Neural crest cell (in vitro differentiated cells): ENCODE data around the gene CHAF1B. TPM values are rescaled to one million over a fixed set of nuclear protein-coding genes. Genes with fewer than 3 reads are reported as not detected.
"Not testable (repeated sequence)": the region's sequence is repeated elsewhere in the genome, so short reads cannot be mapped to it uniquely, and the experiment has no call there.

Experiments
- DNase-seq: peaks from one replicate; pipeline ENCODE4 v3.0.0; 2021; ENCODE audit warnings: low read depth, mixed read lengths, low spot score
- H3K27ac Mint-ChIP-seq: one replicate; pipeline ENCODE4 v1.8.0; 2021; ENCODE audit warnings: mild to moderate bottlenecking, mixed read lengths; ENCODE audit not compliant: unreplicated experiment
- H3K27me3 Mint-ChIP-seq: 2 replicates; pipeline ENCODE4 v1.8.0; 2021; ENCODE audit warnings: low read depth, mild to moderate bottlenecking, mixed read lengths
- H3K36me3 Mint-ChIP-seq: 2 replicates; pipeline ENCODE4 v1.8.0; 2021; ENCODE audit warnings: low read depth, mild to moderate bottlenecking, mixed read lengths
- H3K4me1 Mint-ChIP-seq: 2 replicates; pipeline ENCODE4 v1.8.0; 2021; ENCODE audit warnings: mixed read lengths
- H3K4me3 Mint-ChIP-seq: one replicate; pipeline ENCODE4 v1.8.0; 2021; ENCODE audit warnings: mild to moderate bottlenecking, mixed read lengths
- H3K9me3 Mint-ChIP-seq: 2 replicates; pipeline ENCODE4 v1.8.0; 2021; ENCODE audit warnings: mixed read lengths
- total RNA-seq: library from RNA; stranded (reverse); gene quantifications from 2 replicates; pipeline ENCODE4 v1.2.1, GENCODE V29; 2021
- TF ChIP-seq, protein P1 (sequence below): fragments of 200-600 bp; sonication (generic); conservative IDR thresholded peaks from 2 replicates; pipeline ENCODE4 v1.5.0; 2021; ENCODE audit warnings: antibody characterized with exemption, mild to moderate bottlenecking

Gene CHAF1B
- total RNA-seq, 1 donor from 2014 or later: 32.3 TPM

DNA sequence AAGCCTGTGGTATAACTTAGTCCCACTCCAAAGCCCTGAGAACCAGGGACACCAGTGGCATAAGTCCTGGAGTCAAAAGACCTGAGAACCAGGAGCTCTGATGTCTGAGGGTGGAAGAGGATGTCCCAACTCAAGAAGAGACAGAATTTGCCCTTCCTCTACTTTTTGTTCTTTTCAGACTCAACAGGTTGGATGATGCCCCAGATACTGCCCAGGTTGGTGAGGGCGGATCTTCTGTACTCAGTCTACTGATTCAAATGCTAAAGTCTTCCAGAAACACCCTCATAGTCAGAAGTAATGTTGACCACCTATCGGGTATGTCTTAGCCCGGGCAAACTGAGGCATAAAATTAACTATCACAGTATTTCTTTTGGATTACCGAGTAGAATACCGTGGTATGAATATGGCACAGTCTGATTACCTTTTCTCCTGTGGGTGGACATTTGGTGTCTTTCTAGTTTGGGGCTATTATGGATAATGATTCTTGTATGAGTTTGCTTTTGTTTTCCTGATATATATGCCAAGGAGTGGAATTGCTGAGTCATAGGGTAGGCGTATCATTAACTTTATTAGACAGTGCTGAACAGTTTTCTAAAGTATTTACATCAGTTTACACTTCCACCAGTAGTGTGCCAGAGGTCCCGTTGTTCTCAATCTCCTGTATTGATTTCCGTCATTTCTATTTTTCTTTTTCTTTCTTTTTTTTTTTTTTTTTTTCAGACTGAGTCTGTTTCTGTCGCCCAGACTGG lies 3.2 kb upstream of the CHAF1B start:
- H3K4me3 Mint-ChIP-seq: peak overlapping the region; percentile 45
- peaks cover 25% of the 10 kb centered on the region for H3K4me1 Mint-ChIP-seq
- peak overlapping the region; percentile 22 for H3K27ac Mint-ChIP-seq
- H3K27me3 Mint-ChIP-seq: no peaks in the 10 kb centered on the region
- peaks cover 16% of the 10 kb centered on the region for H3K36me3 Mint-ChIP-seq
- no peak for DNase-seq
- peaks cover 3% of the 10 kb centered on the region for H3K9me3 Mint-ChIP-seq
- TF ChIP-seq, protein P1, sequence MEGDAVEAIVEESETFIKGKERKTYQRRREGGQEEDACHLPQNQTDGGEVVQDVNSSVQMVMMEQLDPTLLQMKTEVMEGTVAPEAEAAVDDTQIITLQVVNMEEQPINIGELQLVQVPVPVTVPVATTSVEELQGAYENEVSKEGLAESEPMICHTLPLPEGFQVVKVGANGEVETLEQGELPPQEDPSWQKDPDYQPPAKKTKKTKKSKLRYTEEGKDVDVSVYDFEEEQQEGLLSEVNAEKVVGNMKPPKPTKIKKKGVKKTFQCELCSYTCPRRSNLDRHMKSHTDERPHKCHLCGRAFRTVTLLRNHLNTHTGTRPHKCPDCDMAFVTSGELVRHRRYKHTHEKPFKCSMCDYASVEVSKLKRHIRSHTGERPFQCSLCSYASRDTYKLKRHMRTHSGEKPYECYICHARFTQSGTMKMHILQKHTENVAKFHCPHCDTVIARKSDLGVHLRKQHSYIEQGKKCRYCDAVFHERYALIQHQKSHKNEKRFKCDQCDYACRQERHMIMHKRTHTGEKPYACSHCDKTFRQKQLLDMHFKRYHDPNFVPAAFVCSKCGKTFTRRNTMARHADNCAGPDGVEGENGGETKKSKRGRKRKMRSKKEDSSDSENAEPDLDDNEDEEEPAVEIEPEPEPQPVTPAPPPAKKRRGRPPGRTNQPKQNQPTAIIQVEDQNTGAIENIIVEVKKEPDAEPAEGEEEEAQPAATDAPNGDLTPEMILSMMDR: no peak

DNA sequence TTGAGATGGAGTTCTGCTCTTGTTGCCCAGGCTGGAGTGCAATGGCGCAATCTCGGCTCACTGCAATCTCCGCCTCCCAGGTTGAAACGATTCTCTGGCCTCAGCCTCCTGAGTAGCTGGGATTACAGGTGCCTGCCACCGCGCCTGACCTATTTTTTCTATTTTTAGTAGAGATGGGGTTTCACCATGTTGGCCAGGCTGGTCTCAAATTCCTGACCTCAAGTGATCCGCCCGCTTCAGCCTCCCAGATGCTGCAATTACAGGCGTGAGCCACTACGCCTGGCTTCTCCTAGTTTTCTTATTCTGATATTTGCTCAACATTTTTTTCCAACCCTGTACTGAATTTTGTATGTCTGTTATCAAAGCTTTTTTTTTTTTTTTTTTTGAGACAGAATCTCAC lies 2.5 kb upstream of the CHAF1B start:
- H3K27ac Mint-ChIP-seq, DNase-seq, H3K27me3 Mint-ChIP-seq, H3K9me3 Mint-ChIP-seq, H3K4me3 Mint-ChIP-seq: not testable (repeated sequence)
- Mint-ChIP-seq H3K36me3 (peaks cover 15% of the 10 kb centered on the region), H3K4me1 (peaks cover 32% of the 10 kb centered on the region)

DNA sequence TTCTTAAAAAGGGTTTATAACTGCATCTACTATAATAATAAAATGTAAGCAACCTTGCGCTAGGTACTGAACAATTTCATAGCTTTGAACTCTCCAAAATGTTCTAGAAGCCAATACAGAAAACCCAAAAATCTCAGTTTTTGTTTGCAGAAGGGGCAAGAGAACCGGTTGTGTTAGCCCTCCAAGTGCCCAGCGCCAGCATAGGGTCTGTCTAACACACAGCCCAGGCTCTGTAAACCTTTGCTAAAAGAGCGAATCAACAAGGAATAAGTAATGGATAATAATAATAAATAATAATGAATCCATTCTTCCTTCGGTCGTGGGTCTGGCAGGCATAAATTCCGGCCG lies 333 bp upstream of the CHAF1B start:
- no peak for DNase-seq
- H3K4me3 Mint-ChIP-seq: peak overlapping the region; percentile 77
- peaks cover 15% of the 10 kb centered on the region for H3K36me3 Mint-ChIP-seq
- peaks cover 3% of the 10 kb centered on the region for H3K9me3 Mint-ChIP-seq
- H3K27me3 Mint-ChIP-seq: no peaks in the 10 kb centered on the region
- peaks cover 42% of the 10 kb centered on the region for H3K4me1 Mint-ChIP-seq
- no peak overlapping the region for H3K27ac Mint-ChIP-seq
- TF ChIP-seq, protein P1: no peak

DNA sequence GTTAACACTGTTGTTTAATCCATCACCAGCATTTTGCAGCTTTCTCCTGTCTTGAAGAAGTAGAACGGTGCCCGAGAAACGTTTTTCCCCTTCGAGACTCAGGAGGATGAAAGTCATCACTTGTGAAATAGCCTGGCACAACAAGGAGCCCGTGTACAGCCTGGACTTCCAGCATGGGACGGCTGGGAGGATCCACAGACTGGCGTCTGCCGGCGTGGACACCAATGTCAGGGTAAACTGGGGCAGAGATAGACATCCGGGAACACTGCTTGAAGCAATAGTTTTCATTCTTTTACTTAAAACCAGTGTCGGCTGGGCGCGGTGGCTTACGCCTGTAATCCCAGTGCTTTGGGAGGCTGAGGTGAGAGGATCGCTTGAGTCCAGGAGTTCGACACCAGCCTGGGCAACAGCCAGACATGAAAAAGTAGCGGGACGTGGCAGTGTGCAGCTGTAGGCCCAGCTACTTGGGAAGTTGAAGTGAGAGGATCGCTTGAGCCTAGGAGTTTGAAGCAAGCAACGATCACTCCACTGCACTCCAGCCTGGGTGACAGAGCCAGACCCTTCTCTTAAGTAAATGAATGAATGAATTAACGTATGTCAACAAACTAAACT lies 945 bp downstream of the CHAF1B start:
- H3K27ac Mint-ChIP-seq: no peak overlapping the region
- peaks cover 3% of the 10 kb centered on the region for H3K9me3 Mint-ChIP-seq
- no peak for DNase-seq
- H3K36me3 Mint-ChIP-seq: peaks cover 18% of the 10 kb centered on the region
- peak overlapping the region; percentile 90 for H3K4me3 Mint-ChIP-seq
- TF ChIP-seq, protein P1: no peak
- H3K4me1 Mint-ChIP-seq: peaks cover 42% of the 10 kb centered on the region
- no peaks in the 10 kb centered on the region for H3K27me3 Mint-ChIP-seq

DNA sequence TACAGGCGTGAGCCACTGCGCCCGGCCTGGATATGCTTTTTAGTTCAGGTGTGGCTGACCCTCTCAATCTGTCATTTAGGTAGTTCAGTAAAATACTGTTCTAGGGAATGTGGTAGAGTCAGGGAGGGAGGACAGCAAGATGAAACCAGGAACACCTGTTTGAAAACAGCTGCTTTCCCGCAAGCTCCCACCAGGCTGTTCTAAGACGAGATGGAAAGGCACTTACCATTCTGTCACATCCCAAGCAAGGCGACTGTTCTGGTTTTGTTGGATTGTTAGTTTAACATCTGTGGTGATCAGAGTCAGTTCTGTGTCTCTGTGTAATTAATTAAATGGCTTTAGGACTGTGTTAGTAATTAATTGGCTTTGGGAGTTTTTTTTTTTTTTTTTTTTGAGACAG lies 2.9 kb downstream of the CHAF1B start:
- Mint-ChIP-seq H3K27me3 (no peaks in the 10 kb centered on the region), H3K36me3 (peaks cover 28% of the 10 kb centered on the region), H3K4me1 (peaks cover 33% of the 10 kb centered on the region), H3K27ac (no peak overlapping the region), H3K4me3 (peak overlapping the region; percentile 41), H3K9me3 (no peaks in the 10 kb centered on the region)
- DNase-seq: no peak
- TF ChIP-seq, protein P1: no peak

DNA sequence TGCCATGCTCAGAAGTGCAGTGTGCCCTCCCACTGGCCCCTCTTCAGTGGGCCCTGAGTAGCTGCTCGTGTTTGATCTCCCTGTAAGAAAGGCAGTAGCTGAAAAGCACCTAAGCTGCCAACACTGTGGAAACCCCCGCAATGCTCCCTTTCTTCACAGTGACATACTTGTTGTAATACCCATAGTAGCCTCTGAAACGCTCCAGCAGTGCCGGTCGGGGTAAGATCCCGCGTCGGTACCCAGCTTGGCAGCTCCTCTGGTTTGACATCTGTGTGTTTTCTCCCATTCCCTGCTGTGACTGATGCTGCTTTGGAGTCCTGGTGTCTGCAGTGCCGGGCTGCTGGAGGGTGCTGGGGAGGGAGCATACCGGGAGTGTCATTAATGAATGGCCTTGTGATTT lies 3.6 kb downstream of the CHAF1B start:
- H3K27ac Mint-ChIP-seq: peak overlapping the region; percentile 50
- H3K27me3 Mint-ChIP-seq: no peaks in the 10 kb centered on the region
- DNase-seq: no peak
- H3K9me3 Mint-ChIP-seq: no peaks in the 10 kb centered on the region
- peak overlapping the region; percentile 58 for H3K4me3 Mint-ChIP-seq
- H3K36me3 Mint-ChIP-seq: peaks cover 28% of the 10 kb centered on the region
- peaks cover 33% of the 10 kb centered on the region for H3K4me1 Mint-ChIP-seq
- TF ChIP-seq, protein P1: peak; percentile 35

DNA sequence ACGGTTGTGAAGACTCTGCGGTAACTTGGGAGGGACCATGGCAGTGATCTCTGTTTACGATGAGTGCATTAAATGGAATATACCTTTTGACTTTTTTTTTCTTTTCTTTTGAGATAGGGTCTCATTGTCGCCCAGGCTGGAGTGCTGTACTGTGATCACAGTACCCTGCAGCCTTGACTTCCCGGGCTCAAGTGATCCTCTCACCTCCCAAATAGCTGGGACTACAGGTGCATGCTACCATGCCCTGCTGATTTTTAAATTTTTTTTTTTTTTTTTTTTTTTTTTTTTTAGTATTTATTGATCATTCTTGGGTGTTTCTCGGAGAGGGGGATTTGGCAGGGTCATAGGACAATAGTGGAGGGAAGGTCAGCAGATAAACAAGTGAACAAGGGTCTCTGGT lies 6.5 kb downstream of the CHAF1B start:
- peaks cover 22% of the 10 kb centered on the region for H3K4me1 Mint-ChIP-seq
- not testable (repeated sequence) for H3K9me3 Mint-ChIP-seq, H3K27me3 Mint-ChIP-seq, H3K27ac Mint-ChIP-seq, DNase-seq, H3K4me3 Mint-ChIP-seq
- peaks cover 29% of the 10 kb centered on the region for H3K36me3 Mint-ChIP-seq
